ENCODE data around the gene TMIGD2. TPM values are rescaled to one million over a fixed set of nuclear protein-coding genes. Genes with fewer than 3 reads are reported as not detected.
"Not testable (repeated sequence)": the region's sequence is repeated elsewhere in the genome, so short reads cannot be mapped to it uniquely, and the experiment has no call there.

Gene TMIGD2
- total RNA-seq (2014; rRNA removed; shearing (Covaris generic)): not detected in 2 replicates
- polyA plus RNA-seq (2015; cell fraction: cytosol; rRNA removed): not detected in 2 replicates
- polyA plus RNA-seq (2015; cell fraction: nucleus; rRNA removed): not detected in 2 replicates

GRCh38 chr19:4302243-4302640 is at the start of gene TMIGD2:
TSS of gene TMIGD2 (minus strand) at chr19:4302389. CDS start at chr19:4302385, 4 bp downstream.
- DNase-seq (ENCODE audit: low read depth, low spot score): no peak
- in situ Hi-C loops (cut with HindIII; ENCODE audit: low pct_unique_long_range_greater_than_20kb, low sequenced_read_pairs): no loop called here

- in situ Hi-C loops (cut with HindIII; ENCODE audit: low pct_unique_long_range_greater_than_20kb, low sequenced_read_pairs): no loop called here
- DNase-seq (ENCODE audit: low read depth, low spot score): no peak
These were observed 48.5 kb upstream of the TMIGD2 start for GRCh38 chr19:4350726-4351125.

GRCh38 chr19:4350111-4350510 is 47.9 kb upstream of the TMIGD2 start:
- in situ Hi-C loops (cut with HindIII; ENCODE audit: low pct_unique_long_range_greater_than_20kb, low sequenced_read_pairs): no loop called here
- no peak for DNase-seq (ENCODE audit: low read depth, low spot score)

GRCh38 chr19:4349225-4349624 is 47.0 kb upstream of the TMIGD2 start:
- DNase-seq (ENCODE audit: low read depth, low spot score); in situ Hi-C loops (cut with HindIII; ENCODE audit: low pct_unique_long_range_greater_than_20kb, low sequenced_read_pairs): not testable (repeated sequence)

- in situ Hi-C loops (cut with HindIII; ENCODE audit: low pct_unique_long_range_greater_than_20kb, low sequenced_read_pairs): no loop called here
- no peak for DNase-seq (ENCODE audit: low read depth, low spot score)
These were observed 45.3 kb upstream of the TMIGD2 start for GRCh38 chr19:4347521-4347920.

GRCh38 chr19:4346020-4346383 is 43.8 kb upstream of the TMIGD2 start:
- no peak for DNase-seq (ENCODE audit: low read depth, low spot score)
- in situ Hi-C loops (cut with HindIII; ENCODE audit: low pct_unique_long_range_greater_than_20kb, low sequenced_read_pairs): no loop called here

GRCh38 chr19:4345342-4346019 is 43.3 kb upstream of the TMIGD2 start:
- DNase-seq (ENCODE audit: low read depth, low spot score): no peak
- in situ Hi-C loops (cut with HindIII; ENCODE audit: low pct_unique_long_range_greater_than_20kb, low sequenced_read_pairs): no loop called here

- in situ Hi-C loops (cut with HindIII; ENCODE audit: low pct_unique_long_range_greater_than_20kb, low sequenced_read_pairs): no loop called here
- peak; percentile 77 for DNase-seq (ENCODE audit: low read depth, low spot score)
These were observed 41.5 kb upstream of the TMIGD2 start, which contains the start of gene MPND for GRCh38 chr19:4343370-4344307. TSS of gene MPND (plus strand) at chr19:4343562. CDS start at chr19:4343594, 32 bp downstream.

GRCh38 chr19:4342615-4343369 is 40.6 kb upstream of the TMIGD2 start:
- in situ Hi-C loops (cut with HindIII; ENCODE audit: low pct_unique_long_range_greater_than_20kb, low sequenced_read_pairs): no loop called here
- peak; percentile 100 for DNase-seq (ENCODE audit: low read depth, low spot score)

GRCh38 chr19:4342314-4342614 is 40.1 kb upstream of the TMIGD2 start:
- in situ Hi-C loops (cut with HindIII; ENCODE audit: low pct_unique_long_range_greater_than_20kb, low sequenced_read_pairs): no loop called here
- DNase-seq (ENCODE audit: low read depth, low spot score): no peak

GRCh38 chr19:4338441-4339355 is 36.5 kb upstream of the TMIGD2 start, which contains the start of gene STAP2:
TSS of gene STAP2 (minus strand) at chr19:4338827. CDS start at chr19:4338753, 74 bp downstream.
- in situ Hi-C loops (cut with HindIII; ENCODE audit: low pct_unique_long_range_greater_than_20kb, low sequenced_read_pairs): no loop called here
- DNase-seq (ENCODE audit: low read depth, low spot score): peak; percentile 14

- in situ Hi-C loops (cut with HindIII; ENCODE audit: low pct_unique_long_range_greater_than_20kb, low sequenced_read_pairs): no loop called here
- DNase-seq (ENCODE audit: low read depth, low spot score): no peak
These were observed 35.8 kb upstream of the TMIGD2 start for GRCh38 chr19:4337906-4338440.

- no peak for DNase-seq (ENCODE audit: low read depth, low spot score)
- in situ Hi-C loops (cut with HindIII; ENCODE audit: low pct_unique_long_range_greater_than_20kb, low sequenced_read_pairs): no loop called here
These were observed 32.9 kb upstream of the TMIGD2 start for GRCh38 chr19:4334929-4335570.

- no peak for DNase-seq (ENCODE audit: low read depth, low spot score)
- in situ Hi-C loops (cut with HindIII; ENCODE audit: low pct_unique_long_range_greater_than_20kb, low sequenced_read_pairs): no loop called here
These were observed 27.7 kb upstream of the TMIGD2 start for GRCh38 chr19:4329858-4330257.

GRCh38 chr19:4328991-4329681 is 26.9 kb upstream of the TMIGD2 start:
- DNase-seq (ENCODE audit: low read depth, low spot score); in situ Hi-C loops (cut with HindIII; ENCODE audit: low pct_unique_long_range_greater_than_20kb, low sequenced_read_pairs): not testable (repeated sequence)

Data from SK-MEL-5 (cell line).